ENCODE results near the gene ZFAND2B. TPM values are rescaled to one million over a fixed set of nuclear protein-coding genes. Genes with fewer than 3 reads are reported as not detected.

The ZFAND2B gene
- total RNA-seq, 1 experiment from 2014 or later, result 19.5 TPM

- no peak for TF ChIP-seq ARID4B (CRISPR knock-in tag; IDR thresholded peaks at IDR 0.05; ENCODE audit: borderline replicate concordance)
Observed at GRCh38 chr2:219245899-219246230, 39.3 kb downstream of the ZFAND2B start (continued).

GRCh38 chr2:219246559-219246958 lies 40.0 kb downstream of the ZFAND2B start:
- ChIA-PET POLR2A (no interaction called here), CTCF (interaction anchor here (0.9 to 1.7 kb wide), 2 partner anchors 31 to 75 kb away, joined by 3 to 4 read pairs; no protein-coding TSS in a partner anchor)
- peaks cover 16% of the 10 kb centered on the region; the same call in 1 of the 2 replicates for H3K36me3 Mint-ChIP-seq
- TF ChIP-seq, protein P1, sequence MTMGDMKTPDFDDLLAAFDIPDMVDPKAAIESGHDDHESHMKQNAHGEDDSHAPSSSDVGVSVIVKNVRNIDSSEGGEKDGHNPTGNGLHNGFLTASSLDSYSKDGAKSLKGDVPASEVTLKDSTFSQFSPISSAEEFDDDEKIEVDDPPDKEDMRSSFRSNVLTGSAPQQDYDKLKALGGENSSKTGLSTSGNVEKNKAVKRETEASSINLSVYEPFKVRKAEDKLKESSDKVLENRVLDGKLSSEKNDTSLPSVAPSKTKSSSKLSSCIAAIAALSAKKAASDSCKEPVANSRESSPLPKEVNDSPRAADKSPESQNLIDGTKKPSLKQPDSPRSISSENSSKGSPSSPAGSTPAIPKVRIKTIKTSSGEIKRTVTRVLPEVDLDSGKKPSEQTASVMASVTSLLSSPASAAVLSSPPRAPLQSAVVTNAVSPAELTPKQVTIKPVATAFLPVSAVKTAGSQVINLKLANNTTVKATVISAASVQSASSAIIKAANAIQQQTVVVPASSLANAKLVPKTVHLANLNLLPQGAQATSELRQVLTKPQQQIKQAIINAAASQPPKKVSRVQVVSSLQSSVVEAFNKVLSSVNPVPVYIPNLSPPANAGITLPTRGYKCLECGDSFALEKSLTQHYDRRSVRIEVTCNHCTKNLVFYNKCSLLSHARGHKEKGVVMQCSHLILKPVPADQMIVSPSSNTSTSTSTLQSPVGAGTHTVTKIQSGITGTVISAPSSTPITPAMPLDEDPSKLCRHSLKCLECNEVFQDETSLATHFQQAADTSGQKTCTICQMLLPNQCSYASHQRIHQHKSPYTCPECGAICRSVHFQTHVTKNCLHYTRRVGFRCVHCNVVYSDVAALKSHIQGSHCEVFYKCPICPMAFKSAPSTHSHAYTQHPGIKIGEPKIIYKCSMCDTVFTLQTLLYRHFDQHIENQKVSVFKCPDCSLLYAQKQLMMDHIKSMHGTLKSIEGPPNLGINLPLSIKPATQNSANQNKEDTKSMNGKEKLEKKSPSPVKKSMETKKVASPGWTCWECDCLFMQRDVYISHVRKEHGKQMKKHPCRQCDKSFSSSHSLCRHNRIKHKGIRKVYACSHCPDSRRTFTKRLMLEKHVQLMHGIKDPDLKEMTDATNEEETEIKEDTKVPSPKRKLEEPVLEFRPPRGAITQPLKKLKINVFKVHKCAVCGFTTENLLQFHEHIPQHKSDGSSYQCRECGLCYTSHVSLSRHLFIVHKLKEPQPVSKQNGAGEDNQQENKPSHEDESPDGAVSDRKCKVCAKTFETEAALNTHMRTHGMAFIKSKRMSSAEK (CRISPR knock-in tag; IDR thresholded peaks at IDR 0.05; ENCODE audit: borderline replicate concordance), result no peak
- TF ChIP-seq USF1 (CRISPR knock-in tag; IDR thresholded peaks at IDR 0.05), result no peak
- no peak for TF ChIP-seq EMX1 (CRISPR knock-in tag; IDR thresholded peaks at IDR 0.05)
- TF ChIP-seq FOXJ3 (CRISPR knock-in tag; IDR thresholded peaks at IDR 0.05; ENCODE audit: borderline replicate concordance), result no peak
- no peak for TF ChIP-seq SMAD4 (CRISPR knock-in tag; IDR thresholded peaks at IDR 0.05)
- TF ChIP-seq, protein P2, sequence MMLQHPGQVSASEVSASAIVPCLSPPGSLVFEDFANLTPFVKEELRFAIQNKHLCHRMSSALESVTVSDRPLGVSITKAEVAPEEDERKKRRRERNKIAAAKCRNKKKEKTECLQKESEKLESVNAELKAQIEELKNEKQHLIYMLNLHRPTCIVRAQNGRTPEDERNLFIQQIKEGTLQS (CRISPR knock-in tag; conservative IDR thresholded peaks at IDR 0.05), result no peak
- TF ChIP-seq PRRX2 (CRISPR knock-in tag; IDR thresholded peaks at IDR 0.05), result no peak
- no peak for TF ChIP-seq ARID4B (CRISPR knock-in tag; IDR thresholded peaks at IDR 0.05; ENCODE audit: borderline replicate concordance)
- no peak for TF ChIP-seq GRHL2 (CRISPR knock-in tag; IDR thresholded peaks at IDR 0.05; ENCODE audit: insufficient replicate concordance, severe bottlenecking)
- TF ChIP-seq MLX (CRISPR knock-in tag; IDR thresholded peaks at IDR 0.05), result no peak
- H3K27ac Mint-ChIP-seq, result no peak overlapping the region; the same call in 1 of the 2 replicates
- H3K4me3 Mint-ChIP-seq, result peak overlapping the region; percentile 93
- DNase-seq (ENCODE audit: low spot score) (no peak), ATAC-seq (no peak)
- H3K9me3 Mint-ChIP-seq, result no peaks in the 10 kb centered on the region
- H3K4me1 Mint-ChIP-seq, result peaks cover 22% of the 10 kb centered on the region
- peaks cover 4% of the 10 kb centered on the region for H3K27me3 Mint-ChIP-seq (ENCODE audit: low read depth)
